A673 (cell line): ENCODE results near the gene AMTN. TPM values are rescaled to one million over a fixed set of nuclear protein-coding genes. Genes with fewer than 3 reads are reported as not detected.

Experiments used
- BruUV-seq: library from RNA; stranded (reverse); fragments of 400-500 nt; replicated peaks from 2 replicates; lab custom pipeline; 2021; lab: Mats Ljungman, UMichigan
- CTCF ChIA-PET: fragments of 300-600 bp; sonication (Branson Sonifier 250); formaldehyde crosslinking; loops from one replicate; lab custom pipeline; 2022; ENCODE audit warnings: antibody characterized with exemption; lab: Charles Lee
- POLR2A ChIA-PET: fragments of 300-600 bp; sonication (Branson Sonifier 250); formaldehyde crosslinking; loops from one replicate; lab custom pipeline; 2022; ENCODE audit warnings: antibody characterized with exemption; ENCODE audit not compliant: low non-redundant PET; lab: Charles Lee
- DNase-seq: peaks from one replicate; pipeline ENCODE4 v3.0.0-alpha.2; 2015; ENCODE audit warnings: low spot score
- H3K27ac ChIP-seq: fragments of 200-600 bp; sonication (generic); 2 replicates; pipeline ENCODE4 v1.5.1; 2016; ENCODE audit warnings: mixed run types, low read depth, mild to moderate bottlenecking, mixed read lengths, antibody characterized with exemption, low read length; ENCODE audit not compliant: poor library complexity, severe bottlenecking
- H3K27me3 ChIP-seq: fragments of 200-600 bp; sonication (generic); replicated peaks from 2 replicates; pipeline ENCODE4 v1.6.1; 2017; ENCODE audit warnings: mixed run types, low read depth, mild to moderate bottlenecking, mixed read lengths, antibody characterized with exemption, low read length; ENCODE audit not compliant: insufficient read depth, poor library complexity
- H3K36me3 ChIP-seq: fragments of 200-600 bp; sonication (generic); 2 replicates; pipeline ENCODE4 v1.6.1; 2016; ENCODE audit warnings: mixed run types, mild to moderate bottlenecking, mixed read lengths, antibody characterized with exemption, low read length; ENCODE audit not compliant: insufficient read depth, poor library complexity, severe bottlenecking
- H3K4me1 ChIP-seq: fragments of 200-600 bp; sonication (generic); 2 replicates; pipeline ENCODE4 v1.6.1; 2017; ENCODE audit warnings: mixed run types, mild to moderate bottlenecking, mixed read lengths, antibody characterized with exemption, low read length; ENCODE audit not compliant: insufficient read depth, poor library complexity, severe bottlenecking
- H3K4me3 ChIP-seq: fragments of 200-600 bp; sonication (generic); 2 replicates; pipeline ENCODE4 v1.5.1; 2016; ENCODE audit warnings: low read depth, mixed run types, mild to moderate bottlenecking, mixed read lengths, low read length; ENCODE audit not compliant: poor library complexity, severe bottlenecking
- H3K9me3 ChIP-seq: fragments of 200-600 bp; sonication (generic); 2 replicates; pipeline ENCODE4 v1.6.1; 2016; ENCODE audit warnings: mixed run types, low read depth, mild to moderate bottlenecking, mixed read lengths, antibody characterized with exemption, low read length; ENCODE audit not compliant: poor library complexity, severe bottlenecking
- EZH2 ChIP-seq: fragments of 200-600 bp; sonication (generic); IDR thresholded peaks from 2 replicates; pipeline ENCODE4 v1.6.1; 2017; ENCODE audit warnings: borderline replicate concordance, low read depth, mild to moderate bottlenecking, mixed read lengths, antibody characterized with exemption, low read length; ENCODE audit not compliant: poor library complexity, severe bottlenecking
- intact Hi-C: fragments of 100-400 bp; cut with micrococcal nuclease; formaldehyde crosslinking; loops from one replicate; pipeline ENCODE4 v1.10.0; 2022; ENCODE audit not compliant: unreplicated experiment
- total RNA-seq: library from RNA; stranded (reverse); gene quantifications from 2 replicates; pipeline ENCODE4 v1.2.3, GENCODE V29; 2021
- TF ChIP-seq, protein P1 (sequence below): fragments of 300-800, 200-600 bp; sonication (generic); conservative IDR thresholded peaks from 2 replicates; pipeline ENCODE4 v1.5.1; 2017; ENCODE audit warnings: low read depth, mild to moderate bottlenecking, antibody characterized with exemption, low read length, moderate library complexity, mixed read lengths

Gene AMTN
- total RNA-seq, 1 experiment from 2014 or later, result not detected

DNA sequence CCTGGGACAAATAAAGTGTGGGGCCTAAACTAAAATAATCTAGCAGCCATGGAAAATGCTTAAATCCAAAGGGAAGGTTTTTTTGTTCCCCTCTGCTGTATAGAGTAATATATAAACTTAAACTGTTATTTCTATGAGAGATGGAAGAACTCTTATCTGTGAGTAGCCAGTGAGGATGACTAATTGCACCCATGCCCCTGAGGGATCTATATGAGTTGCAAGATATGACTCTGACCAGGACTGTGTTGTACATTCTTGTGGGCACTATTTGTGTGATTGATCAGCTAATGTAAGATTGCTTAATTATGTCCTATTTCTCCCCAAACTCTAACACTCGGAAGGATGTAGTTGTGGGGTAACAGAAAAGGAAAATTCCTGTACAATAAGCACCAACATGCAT lies 38.5 kb downstream of the AMTN start:
- Histone ChIP-seq H3K36me3 (no peaks in the 10 kb centered on the region), H3K4me3 (no peak overlapping the region), H3K27ac (no peak overlapping the region), H3K4me1 (no peaks in the 10 kb centered on the region), H3K9me3 (no peaks in the 10 kb centered on the region), H3K27me3 (no peaks in the 10 kb centered on the region)
- no peak for DNase-seq
- ChIA-PET POLR2A (no interaction called here), CTCF (no interaction called here)
- BruUV-seq, result no TSS peak
- intact Hi-C loops, result loop anchor here (10.0 kb wide), 1 partner anchor 672 kb away; no protein-coding TSS in a partner anchor
- TF ChIP-seq, protein P1, sequence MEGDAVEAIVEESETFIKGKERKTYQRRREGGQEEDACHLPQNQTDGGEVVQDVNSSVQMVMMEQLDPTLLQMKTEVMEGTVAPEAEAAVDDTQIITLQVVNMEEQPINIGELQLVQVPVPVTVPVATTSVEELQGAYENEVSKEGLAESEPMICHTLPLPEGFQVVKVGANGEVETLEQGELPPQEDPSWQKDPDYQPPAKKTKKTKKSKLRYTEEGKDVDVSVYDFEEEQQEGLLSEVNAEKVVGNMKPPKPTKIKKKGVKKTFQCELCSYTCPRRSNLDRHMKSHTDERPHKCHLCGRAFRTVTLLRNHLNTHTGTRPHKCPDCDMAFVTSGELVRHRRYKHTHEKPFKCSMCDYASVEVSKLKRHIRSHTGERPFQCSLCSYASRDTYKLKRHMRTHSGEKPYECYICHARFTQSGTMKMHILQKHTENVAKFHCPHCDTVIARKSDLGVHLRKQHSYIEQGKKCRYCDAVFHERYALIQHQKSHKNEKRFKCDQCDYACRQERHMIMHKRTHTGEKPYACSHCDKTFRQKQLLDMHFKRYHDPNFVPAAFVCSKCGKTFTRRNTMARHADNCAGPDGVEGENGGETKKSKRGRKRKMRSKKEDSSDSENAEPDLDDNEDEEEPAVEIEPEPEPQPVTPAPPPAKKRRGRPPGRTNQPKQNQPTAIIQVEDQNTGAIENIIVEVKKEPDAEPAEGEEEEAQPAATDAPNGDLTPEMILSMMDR, result no peak
- no peak for TF ChIP-seq EZH2

DNA sequence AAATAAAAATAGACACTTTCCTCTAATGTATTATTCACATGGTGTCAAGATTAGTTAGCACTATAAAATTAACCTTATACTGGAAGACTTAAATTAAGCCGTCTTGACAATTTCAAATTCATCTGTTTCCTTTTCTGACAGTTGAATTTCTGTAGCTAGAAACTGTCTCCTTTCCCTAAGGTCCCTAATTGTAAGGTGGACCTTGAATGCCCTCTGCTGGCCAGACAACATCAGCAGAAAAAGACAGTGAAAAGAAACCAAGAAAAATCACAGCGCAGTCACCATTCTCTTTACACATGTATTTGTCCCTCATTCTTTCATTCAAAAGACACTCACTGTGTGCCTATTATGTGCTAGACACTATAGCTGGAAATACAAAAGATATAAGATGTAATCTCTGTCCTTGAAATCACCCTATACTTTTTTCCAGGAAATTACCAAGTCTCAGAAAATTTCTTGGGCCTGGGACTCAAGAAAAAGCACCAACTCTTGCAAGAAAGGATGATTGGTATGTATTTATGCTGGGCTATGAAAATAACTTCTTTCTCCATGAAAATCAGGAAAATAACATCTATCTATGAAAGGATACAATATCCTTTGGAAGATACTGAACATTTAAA lies 41.0 kb downstream of the AMTN start:
- Histone ChIP-seq H3K9me3 (no peaks in the 10 kb centered on the region), H3K27me3 (no peaks in the 10 kb centered on the region), H3K36me3 (no peaks in the 10 kb centered on the region), H3K4me3 (no peak overlapping the region), H3K4me1 (no peaks in the 10 kb centered on the region), H3K27ac (no peak overlapping the region)
- no TSS peak for BruUV-seq
- ChIA-PET POLR2A (no interaction called here), CTCF (no interaction called here)
- peak; percentile 40 for DNase-seq
- intact Hi-C loops, result loop anchor here (10.0 kb wide), 1 partner anchor 675 kb away; no protein-coding TSS in a partner anchor
- TF ChIP-seq, protein P1, result peak; percentile 62
- no peak for TF ChIP-seq EZH2

DNA sequence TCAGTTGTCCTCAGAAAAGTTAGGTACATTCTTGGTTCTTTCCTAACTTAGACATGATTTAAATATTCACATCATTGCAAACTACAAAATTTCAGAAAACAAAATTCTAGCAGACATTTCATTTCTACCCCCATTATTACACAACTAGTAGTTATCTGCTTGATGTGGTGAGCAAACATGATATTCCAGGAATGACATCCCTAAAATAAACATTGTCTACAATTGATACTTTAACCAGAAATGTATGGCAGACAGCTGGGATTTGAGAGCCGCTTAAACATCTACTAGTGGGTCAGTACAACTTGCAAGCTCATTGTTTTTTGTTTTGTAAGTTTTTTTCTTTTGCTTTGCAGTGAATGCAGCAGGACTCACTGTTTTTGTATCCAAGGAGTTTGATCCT lies 41.6 kb downstream of the AMTN start:
- BruUV-seq, result no TSS peak
- intact Hi-C loops, result loop anchor here (10.0 kb wide), 1 partner anchor 675 kb away; no protein-coding TSS in a partner anchor
- no peak overlapping the region for H3K27ac ChIP-seq
- no peak for TF ChIP-seq EZH2
- TF ChIP-seq, protein P1, result no peak
- POLR2A ChIA-PET, result no interaction called here
- no peaks in the 10 kb centered on the region for H3K36me3 ChIP-seq
- CTCF ChIA-PET, result no interaction called here
- no peak overlapping the region for H3K4me3 ChIP-seq
- no peaks in the 10 kb centered on the region for H3K27me3 ChIP-seq
- no peak for DNase-seq
- no peaks in the 10 kb centered on the region for H3K9me3 ChIP-seq
- H3K4me1 ChIP-seq, result no peaks in the 10 kb centered on the region
